ENCODE measurements around the gene AGMAT. TPM values are rescaled to one million over a fixed set of nuclear protein-coding genes. Genes with fewer than 3 reads are reported as not detected.

AGMAT gene
- total and polyA plus RNA-seq, 2 of the 13 experiments (the other 11 are each of a cell fraction or from before 2014, with no cell fraction given), result 59.1 to 174 TPM

DNA sequence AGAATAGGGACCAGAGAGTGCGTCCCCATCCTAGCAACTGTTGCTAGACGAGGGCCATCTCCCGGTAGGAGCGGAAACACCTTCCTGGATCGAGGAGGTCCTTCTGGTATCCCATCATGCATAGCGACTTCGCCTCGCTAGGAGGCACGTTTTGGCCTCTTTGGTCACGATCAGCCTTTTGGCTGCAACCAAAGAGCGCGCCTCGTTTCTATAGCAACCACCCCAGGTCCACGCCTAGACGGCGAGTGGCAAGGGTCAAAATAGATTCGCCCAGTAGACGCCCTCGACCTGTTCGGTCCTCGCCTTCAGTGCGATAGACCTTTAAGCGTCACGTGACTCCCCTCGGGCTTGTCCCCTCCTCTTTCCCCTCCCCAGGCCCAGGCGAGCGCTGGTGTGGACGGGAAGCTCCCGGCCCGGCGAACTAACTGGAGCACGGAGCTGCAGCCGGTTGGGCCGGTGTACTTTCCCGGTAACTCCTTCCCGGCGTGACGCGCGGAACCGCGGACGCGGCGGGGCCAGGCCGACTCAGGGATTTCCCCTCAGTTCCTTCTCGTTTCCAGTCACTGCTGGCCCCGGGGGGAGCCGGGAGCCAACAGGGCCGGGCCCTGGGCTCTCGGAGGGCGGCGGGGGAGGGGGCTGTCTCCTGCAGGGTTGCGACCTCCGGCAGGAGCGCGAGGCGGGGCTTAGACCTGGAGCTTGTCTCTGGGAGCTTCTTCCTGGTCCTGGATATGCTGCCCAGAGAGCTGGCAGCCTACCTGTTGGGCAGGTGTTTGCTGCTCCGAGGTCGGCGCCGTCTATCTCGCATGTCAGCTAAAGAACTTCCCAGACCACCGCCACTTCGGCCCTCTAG lies 58.1 kb downstream of the AGMAT start, which contains the start of gene DNAJC16 (continued):
- TF ChIP-seq TBP (CRISPR knock-in tag; IDR thresholded peaks at IDR 0.05), result no peak
- TF ChIP-seq ZNF607 (CRISPR knock-in tag; IDR thresholded peaks at IDR 0.05; ENCODE audit: borderline replicate concordance), result peak; percentile 76; the same call in 1 of the 2 replicates
- TF ChIP-seq, protein P1, sequence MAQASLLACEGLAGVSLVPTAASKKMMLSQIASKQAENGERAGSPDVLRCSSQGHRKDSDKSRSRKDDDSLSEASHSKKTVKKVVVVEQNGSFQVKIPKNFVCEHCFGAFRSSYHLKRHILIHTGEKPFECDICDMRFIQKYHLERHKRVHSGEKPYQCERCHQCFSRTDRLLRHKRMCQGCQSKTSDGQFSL (CRISPR knock-in tag; IDR thresholded peaks at IDR 0.05), result no peak
- TF ChIP-seq, protein P2, sequence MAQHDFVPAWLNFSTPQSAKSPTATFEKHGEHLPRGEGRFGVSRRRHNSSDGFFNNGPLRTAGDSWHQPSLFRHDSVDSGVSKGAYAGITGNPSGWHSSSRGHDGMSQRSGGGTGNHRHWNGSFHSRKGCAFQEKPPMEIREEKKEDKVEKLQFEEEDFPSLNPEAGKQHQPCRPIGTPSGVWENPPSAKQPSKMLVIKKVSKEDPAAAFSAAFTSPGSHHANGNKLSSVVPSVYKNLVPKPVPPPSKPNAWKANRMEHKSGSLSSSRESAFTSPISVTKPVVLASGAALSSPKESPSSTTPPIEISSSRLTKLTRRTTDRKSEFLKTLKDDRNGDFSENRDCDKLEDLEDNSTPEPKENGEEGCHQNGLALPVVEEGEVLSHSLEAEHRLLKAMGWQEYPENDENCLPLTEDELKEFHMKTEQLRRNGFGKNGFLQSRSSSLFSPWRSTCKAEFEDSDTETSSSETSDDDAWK (CRISPR knock-in tag; IDR thresholded peaks at IDR 0.05), result no peak
- no peak for TF ChIP-seq AGO1 (IDR thresholded peaks at IDR 0.05; ENCODE audit: low read depth, low read length, poor library complexity, severe bottlenecking)
- TF ChIP-seq JUND (CRISPR knock-in tag; IDR thresholded peaks at IDR 0.05), result 0 out of 2 replicates have a peak, but pooled peaks have one; percentile 45
- no peak for TF ChIP-seq MED13 (CRISPR knock-in tag; IDR thresholded peaks at IDR 0.05)
- TF ChIP-seq ZNF562 (CRISPR knock-in tag; IDR thresholded peaks at IDR 0.05; ENCODE audit: borderline replicate concordance), result no peak
- no peak for TF ChIP-seq NR3C1 (CRISPR knock-in tag; IDR thresholded peaks at IDR 0.05)
- no peak for TF ChIP-seq KLF13 (CRISPR knock-in tag; IDR thresholded peaks at IDR 0.05)
- TF ChIP-seq TCF7L2 (IDR thresholded peaks at IDR 0.05; ENCODE audit: low read depth, low read length), result no peak
- TF ChIP-seq ZSCAN30 (CRISPR knock-in tag; IDR thresholded peaks at IDR 0.05), result no peak; the same call in 1 of the 2 replicates
- no peak for TF ChIP-seq ZNF10 (CRISPR knock-in tag; IDR thresholded peaks at IDR 0.05; ENCODE audit: borderline replicate concordance, low read depth)
- peak; percentile 57; the same call in 1 of the 2 replicates for TF ChIP-seq RNF2 (conservative IDR thresholded peaks at IDR 0.05; ENCODE audit: low read depth)
- no peak for TF ChIP-seq MBNL3 (CRISPR knock-in tag; conservative IDR thresholded peaks at IDR 0.05)
- no peak for TF ChIP-seq RBAK (CRISPR knock-in tag; IDR thresholded peaks at IDR 0.05)
- TF ChIP-seq ZNF589 (CRISPR knock-in tag; conservative IDR thresholded peaks at IDR 0.05), result no peak
- TF ChIP-seq, protein P3, sequence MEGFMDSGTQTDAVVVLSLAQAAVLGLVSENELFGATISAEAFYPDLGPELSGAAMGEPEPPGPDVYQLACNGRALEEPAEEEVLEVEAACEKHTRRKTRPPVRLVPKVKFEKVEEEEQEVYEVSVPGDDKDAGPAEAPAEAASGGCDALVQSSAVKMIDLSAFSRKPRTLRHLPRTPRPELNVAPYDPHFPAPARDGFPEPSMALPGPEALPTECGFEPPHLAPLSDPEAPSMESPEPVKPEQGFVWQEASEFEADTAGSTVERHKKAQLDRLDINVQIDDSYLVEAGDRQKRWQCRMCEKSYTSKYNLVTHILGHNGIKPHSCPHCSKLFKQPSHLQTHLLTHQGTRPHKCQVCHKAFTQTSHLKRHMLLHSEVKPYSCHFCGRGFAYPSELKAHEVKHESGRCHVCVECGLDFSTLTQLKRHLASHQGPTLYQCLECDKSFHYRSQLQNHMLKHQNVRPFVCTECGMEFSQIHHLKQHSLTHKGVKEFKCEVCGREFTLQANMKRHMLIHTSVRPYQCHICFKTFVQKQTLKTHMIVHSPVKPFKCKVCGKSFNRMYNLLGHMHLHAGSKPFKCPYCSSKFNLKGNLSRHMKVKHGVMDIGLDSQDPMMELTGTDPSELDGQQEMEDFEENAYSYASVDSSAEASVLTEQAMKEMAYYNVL (CRISPR knock-in tag; IDR thresholded peaks at IDR 0.05; ENCODE audit: borderline replicate concordance), result no peak
- peak; percentile 23; the same call in 1 of the 2 replicates for TF ChIP-seq ZBTB20 (CRISPR knock-in tag; IDR thresholded peaks at IDR 0.05; ENCODE audit: borderline replicate concordance, low read depth)
- peak; percentile 37; the same call in 1 of the 2 replicates for TF ChIP-seq ZNF775 (CRISPR knock-in tag; IDR thresholded peaks at IDR 0.05; ENCODE audit: borderline replicate concordance)
- TF ChIP-seq CBX5 (CRISPR knock-in tag; IDR thresholded peaks at IDR 0.05; ENCODE audit: borderline replicate concordance), result 0 out of 2 replicates have a peak, but pooled peaks have one; percentile 73
- TF ChIP-seq SKI (IDR thresholded peaks at IDR 0.05; ENCODE audit: partially characterized antibody), result peak; percentile 72
- TF ChIP-seq ZNF264 (CRISPR knock-in tag; IDR thresholded peaks at IDR 0.05), result no peak
